Neutrophil (primary cell): Measurements from ENCODE around the gene SPON1.

Experiments used
- H3K27ac ChIP-seq: fragments of 200-600 bp; sonication (generic); 2 replicates; pipeline ENCODE4 v1.5.1; 2016; ENCODE audit warnings: mild to moderate bottlenecking, moderate library complexity
- H3K27me3 ChIP-seq: fragments of 200-600 bp; sonication (generic); 2 replicates; pipeline ENCODE4 v1.6.0; 2016; ENCODE audit warnings: mild to moderate bottlenecking
- H3K36me3 ChIP-seq: fragments of 200-600 bp; sonication (generic); 2 replicates; pipeline ENCODE4 v1.5.1; 2017
- H3K4me1 ChIP-seq, 2 experiments: fragments of 200-600 bp in 1 of 2; sonication (generic) in 1 of 2; 1 replicate in 1 of 2; 2 replicates in 1 of 2; pipeline versions ENCODE4 v1.5.1 to v1.6.1; 2013 to 2016; ENCODE audit warnings: low read depth in 1 of 2, low read length in 1 of 2, mild to moderate bottlenecking in 1 of 2, moderate library complexity in 1 of 2; ENCODE audit not compliant: control insufficient read depth in 1 of 2, insufficient read depth in 1 of 2
- H3K4me3 ChIP-seq, 2 experiments: fragments of 200-600 bp in 1 of 2; sonication (generic) in 1 of 2; 1 replicate in 1 of 2; 2 replicates in 1 of 2; pipeline ENCODE4 v1.5.1; 2013 to 2016; ENCODE audit warnings: low read depth in 1 of 2, low read length in 1 of 2, mild to moderate bottlenecking in 1 of 2, moderate library complexity in 1 of 2
- H3K9me3 ChIP-seq: fragments of 200-600 bp; sonication (generic); 2 replicates; pipeline ENCODE4 v1.5.1; 2016
- TF ChIP-seq, protein P1 (sequence below): fragments of 200-600 bp; sonication (generic); IDR thresholded peaks from 2 replicates; pipeline ENCODE4 v1.5.1; 2016; ENCODE audit warnings: antibody characterized with exemption

SPON1 gene

DNA sequence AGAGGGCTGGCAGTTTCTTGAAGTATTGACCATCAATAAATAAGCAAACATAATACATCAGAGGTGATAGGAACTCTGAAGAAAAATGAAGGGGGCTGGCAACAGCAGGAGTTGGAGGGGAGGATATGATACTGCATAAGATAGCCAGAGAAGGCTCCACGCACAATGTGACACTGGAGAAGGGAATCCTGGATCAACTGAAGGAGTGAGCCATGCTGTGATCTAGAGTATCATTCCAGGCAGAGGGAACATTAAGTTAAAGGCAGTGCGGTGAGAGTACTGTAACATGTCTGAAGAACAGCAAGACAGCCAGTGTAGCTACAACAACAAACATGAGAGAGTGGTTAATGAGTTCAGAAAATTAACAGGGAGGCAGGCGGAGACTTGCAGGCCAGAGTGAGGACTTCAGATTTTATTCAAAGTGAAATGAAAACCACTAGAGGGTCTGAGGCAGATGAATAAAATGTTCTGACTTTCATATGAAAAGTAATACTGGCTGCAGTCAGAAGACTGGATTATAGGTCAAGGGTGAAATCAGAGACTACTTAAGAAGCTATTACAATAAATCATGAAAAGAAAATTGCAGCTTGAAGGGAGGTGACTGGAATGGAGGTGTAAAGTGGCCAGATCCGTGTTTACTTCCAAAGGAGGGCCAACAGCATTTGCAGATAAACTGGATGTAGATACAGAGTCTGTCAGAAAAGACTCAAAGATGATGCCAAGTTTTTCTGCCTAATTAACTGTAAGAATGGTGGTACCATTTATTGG is 347.1 kb downstream of the SPON1 start:
- TF ChIP-seq, protein P1, sequence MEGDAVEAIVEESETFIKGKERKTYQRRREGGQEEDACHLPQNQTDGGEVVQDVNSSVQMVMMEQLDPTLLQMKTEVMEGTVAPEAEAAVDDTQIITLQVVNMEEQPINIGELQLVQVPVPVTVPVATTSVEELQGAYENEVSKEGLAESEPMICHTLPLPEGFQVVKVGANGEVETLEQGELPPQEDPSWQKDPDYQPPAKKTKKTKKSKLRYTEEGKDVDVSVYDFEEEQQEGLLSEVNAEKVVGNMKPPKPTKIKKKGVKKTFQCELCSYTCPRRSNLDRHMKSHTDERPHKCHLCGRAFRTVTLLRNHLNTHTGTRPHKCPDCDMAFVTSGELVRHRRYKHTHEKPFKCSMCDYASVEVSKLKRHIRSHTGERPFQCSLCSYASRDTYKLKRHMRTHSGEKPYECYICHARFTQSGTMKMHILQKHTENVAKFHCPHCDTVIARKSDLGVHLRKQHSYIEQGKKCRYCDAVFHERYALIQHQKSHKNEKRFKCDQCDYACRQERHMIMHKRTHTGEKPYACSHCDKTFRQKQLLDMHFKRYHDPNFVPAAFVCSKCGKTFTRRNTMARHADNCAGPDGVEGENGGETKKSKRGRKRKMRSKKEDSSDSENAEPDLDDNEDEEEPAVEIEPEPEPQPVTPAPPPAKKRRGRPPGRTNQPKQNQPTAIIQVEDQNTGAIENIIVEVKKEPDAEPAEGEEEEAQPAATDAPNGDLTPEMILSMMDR = no peak
- Histone ChIP-seq H3K36me3 (no peaks in the 10 kb centered on the region), H3K4me1 (no peaks in the 10 kb centered on the region), H3K4me3 (no peak overlapping the region), H3K9me3 (no peaks in the 10 kb centered on the region), H3K27me3 (peaks cover 28% of the 10 kb centered on the region), H3K27ac (no peak overlapping the region)

- peaks cover 28% of the 10 kb centered on the region for H3K27me3 ChIP-seq
- TF ChIP-seq, protein P1 = no peak
- H3K36me3 ChIP-seq = no peaks in the 10 kb centered on the region
- H3K9me3 ChIP-seq = no peaks in the 10 kb centered on the region
- H3K4me1 ChIP-seq = no peaks in the 10 kb centered on the region
- no peak overlapping the region for H3K4me3 ChIP-seq
- H3K27ac ChIP-seq = no peak overlapping the region
These were observed 348.2 kb downstream of the SPON1 start for GRCh38 chr11:14310679-14311078.

- Histone ChIP-seq H3K9me3 (no peaks in the 10 kb centered on the region), H3K4me1 (no peaks in the 10 kb centered on the region), H3K4me3 (no peak overlapping the region), H3K27me3 (peaks cover 32% of the 10 kb centered on the region), H3K36me3 (no peaks in the 10 kb centered on the region), H3K27ac (no peak overlapping the region)
- TF ChIP-seq, protein P1 = no peak
These were observed 350.4 kb downstream of the SPON1 start for GRCh38 chr11:14312736-14313438.

- Histone ChIP-seq H3K4me1 (no peaks in the 10 kb centered on the region), H3K27me3 (peaks cover 26% of the 10 kb centered on the region), H3K36me3 (no peaks in the 10 kb centered on the region), H3K27ac (no peak overlapping the region), H3K9me3 (no peaks in the 10 kb centered on the region), H3K4me3 (no peak overlapping the region)
- TF ChIP-seq, protein P1 = no peak
These were observed 351.6 kb downstream of the SPON1 start for GRCh38 chr11:14314127-14314526.

- no peaks in the 10 kb centered on the region for H3K4me1 ChIP-seq
- TF ChIP-seq, protein P1 = no peak
- no peak overlapping the region for H3K4me3 ChIP-seq
- peaks cover 23% of the 10 kb centered on the region for H3K27me3 ChIP-seq
- no peak overlapping the region for H3K27ac ChIP-seq
- no peaks in the 10 kb centered on the region for H3K36me3 ChIP-seq
- H3K9me3 ChIP-seq = no peaks in the 10 kb centered on the region
These were observed 352.6 kb downstream of the SPON1 start for GRCh38 chr11:14315130-14315529.
